ENCODE data around the gene BMP6.

DNA sequence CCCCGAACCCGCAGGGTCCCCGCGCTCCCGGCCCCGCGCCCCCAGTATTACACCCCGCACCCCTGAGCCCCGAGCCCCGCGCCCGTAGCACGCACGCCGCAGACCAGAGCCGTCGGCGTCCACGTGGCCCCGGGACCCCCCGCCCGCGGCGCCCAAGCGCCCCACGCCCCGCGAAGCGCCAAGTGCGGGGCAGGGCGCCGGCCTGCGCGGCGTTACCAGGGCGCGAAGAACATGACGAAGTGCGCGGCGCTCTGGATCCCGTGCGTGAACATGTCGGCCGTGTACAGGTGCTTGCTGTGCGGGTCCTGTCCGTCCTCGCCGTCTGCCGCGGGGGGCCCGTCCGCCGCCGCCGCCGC is 184.4 kb downstream of the BMP6 start:
- TF ChIP-seq, protein P1, sequence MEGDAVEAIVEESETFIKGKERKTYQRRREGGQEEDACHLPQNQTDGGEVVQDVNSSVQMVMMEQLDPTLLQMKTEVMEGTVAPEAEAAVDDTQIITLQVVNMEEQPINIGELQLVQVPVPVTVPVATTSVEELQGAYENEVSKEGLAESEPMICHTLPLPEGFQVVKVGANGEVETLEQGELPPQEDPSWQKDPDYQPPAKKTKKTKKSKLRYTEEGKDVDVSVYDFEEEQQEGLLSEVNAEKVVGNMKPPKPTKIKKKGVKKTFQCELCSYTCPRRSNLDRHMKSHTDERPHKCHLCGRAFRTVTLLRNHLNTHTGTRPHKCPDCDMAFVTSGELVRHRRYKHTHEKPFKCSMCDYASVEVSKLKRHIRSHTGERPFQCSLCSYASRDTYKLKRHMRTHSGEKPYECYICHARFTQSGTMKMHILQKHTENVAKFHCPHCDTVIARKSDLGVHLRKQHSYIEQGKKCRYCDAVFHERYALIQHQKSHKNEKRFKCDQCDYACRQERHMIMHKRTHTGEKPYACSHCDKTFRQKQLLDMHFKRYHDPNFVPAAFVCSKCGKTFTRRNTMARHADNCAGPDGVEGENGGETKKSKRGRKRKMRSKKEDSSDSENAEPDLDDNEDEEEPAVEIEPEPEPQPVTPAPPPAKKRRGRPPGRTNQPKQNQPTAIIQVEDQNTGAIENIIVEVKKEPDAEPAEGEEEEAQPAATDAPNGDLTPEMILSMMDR (IDR thresholded peaks at IDR 0.05): no peak
- TF ChIP-seq, protein P2, sequence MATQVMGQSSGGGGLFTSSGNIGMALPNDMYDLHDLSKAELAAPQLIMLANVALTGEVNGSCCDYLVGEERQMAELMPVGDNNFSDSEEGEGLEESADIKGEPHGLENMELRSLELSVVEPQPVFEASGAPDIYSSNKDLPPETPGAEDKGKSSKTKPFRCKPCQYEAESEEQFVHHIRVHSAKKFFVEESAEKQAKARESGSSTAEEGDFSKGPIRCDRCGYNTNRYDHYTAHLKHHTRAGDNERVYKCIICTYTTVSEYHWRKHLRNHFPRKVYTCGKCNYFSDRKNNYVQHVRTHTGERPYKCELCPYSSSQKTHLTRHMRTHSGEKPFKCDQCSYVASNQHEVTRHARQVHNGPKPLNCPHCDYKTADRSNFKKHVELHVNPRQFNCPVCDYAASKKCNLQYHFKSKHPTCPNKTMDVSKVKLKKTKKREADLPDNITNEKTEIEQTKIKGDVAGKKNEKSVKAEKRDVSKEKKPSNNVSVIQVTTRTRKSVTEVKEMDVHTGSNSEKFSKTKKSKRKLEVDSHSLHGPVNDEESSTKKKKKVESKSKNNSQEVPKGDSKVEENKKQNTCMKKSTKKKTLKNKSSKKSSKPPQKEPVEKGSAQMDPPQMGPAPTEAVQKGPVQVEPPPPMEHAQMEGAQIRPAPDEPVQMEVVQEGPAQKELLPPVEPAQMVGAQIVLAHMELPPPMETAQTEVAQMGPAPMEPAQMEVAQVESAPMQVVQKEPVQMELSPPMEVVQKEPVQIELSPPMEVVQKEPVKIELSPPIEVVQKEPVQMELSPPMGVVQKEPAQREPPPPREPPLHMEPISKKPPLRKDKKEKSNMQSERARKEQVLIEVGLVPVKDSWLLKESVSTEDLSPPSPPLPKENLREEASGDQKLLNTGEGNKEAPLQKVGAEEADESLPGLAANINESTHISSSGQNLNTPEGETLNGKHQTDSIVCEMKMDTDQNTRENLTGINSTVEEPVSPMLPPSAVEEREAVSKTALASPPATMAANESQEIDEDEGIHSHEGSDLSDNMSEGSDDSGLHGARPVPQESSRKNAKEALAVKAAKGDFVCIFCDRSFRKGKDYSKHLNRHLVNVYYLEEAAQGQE (IDR thresholded peaks at IDR 0.05; ENCODE audit: insufficient read depth in 1 of 2, low read depth in 2 of 2, low read length in 1 of 2): no peak
- TF ChIP-seq TCF7L2 (IDR thresholded peaks at IDR 0.05; ENCODE audit: low read depth, low read length): no peak
- TF ChIP-seq POLR2AphosphoS5 (IDR thresholded peaks at IDR 0.05; ENCODE audit: low read depth, low read length): no peak
